Hepatocyte (in vitro differentiated cells): Measurements from ENCODE around the gene CBLN3.

Experiments used
- EZH2phosphoT487 ChIP-seq: fragments of 200-600 bp; sonication (generic); IDR thresholded peaks from one replicate; pipeline ENCODE4 v1.6.1; 2018; ENCODE audit warnings: antibody characterized with exemption, mild to moderate bottlenecking, low read depth, moderate library complexity; ENCODE audit not compliant: unreplicated experiment, severe bottlenecking
- TF ChIP-seq, protein P1 (sequence below): fragments of 200-600 bp; sonication (generic); IDR thresholded peaks from 2 replicates; pipeline ENCODE4 v1.5.1; 2016; ENCODE audit warnings: antibody characterized with exemption, mild to moderate bottlenecking; ENCODE audit not compliant: poor library complexity

DNA sequence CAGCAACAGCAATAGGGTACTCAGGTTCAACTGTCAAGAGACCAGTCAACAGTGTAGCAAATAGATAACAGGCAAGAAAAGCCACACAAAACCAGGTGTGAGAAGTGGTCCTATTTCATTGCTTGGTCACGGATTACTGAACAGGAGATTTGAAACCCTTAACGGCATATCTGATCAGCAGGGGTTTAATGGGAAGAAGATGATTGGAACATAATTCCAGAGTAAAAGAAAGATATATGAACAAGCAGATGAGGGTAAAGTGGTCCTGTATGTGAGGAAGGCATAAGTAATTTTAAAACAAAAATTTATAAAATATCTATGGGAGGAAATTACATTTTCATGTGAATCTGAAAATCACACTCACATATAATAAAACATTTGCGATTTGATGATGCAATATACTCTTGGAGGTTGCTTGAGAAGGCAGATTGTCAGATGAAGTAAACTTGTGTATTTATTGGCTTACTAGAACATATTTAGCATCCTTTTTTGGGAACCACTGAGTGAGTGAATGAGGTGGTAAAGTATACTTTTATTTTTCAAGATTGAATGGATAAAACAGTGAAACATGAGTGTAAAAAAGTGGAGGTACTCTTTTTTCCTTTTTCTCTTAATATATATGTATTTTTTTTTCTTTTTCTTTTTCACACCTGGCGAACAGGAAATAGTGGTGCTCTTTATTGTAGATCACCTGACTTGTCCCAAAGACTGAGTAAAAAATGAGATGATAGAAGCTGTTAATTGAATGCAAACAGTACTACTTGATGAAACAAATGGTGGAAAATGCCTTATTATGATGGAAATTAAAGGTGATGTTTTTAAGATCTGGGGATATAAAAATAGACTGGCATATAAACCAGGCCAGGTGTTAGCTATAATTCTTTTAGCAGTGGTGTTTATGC is 34.7 kb upstream of the CBLN3 start:
- TF ChIP-seq, protein P1, sequence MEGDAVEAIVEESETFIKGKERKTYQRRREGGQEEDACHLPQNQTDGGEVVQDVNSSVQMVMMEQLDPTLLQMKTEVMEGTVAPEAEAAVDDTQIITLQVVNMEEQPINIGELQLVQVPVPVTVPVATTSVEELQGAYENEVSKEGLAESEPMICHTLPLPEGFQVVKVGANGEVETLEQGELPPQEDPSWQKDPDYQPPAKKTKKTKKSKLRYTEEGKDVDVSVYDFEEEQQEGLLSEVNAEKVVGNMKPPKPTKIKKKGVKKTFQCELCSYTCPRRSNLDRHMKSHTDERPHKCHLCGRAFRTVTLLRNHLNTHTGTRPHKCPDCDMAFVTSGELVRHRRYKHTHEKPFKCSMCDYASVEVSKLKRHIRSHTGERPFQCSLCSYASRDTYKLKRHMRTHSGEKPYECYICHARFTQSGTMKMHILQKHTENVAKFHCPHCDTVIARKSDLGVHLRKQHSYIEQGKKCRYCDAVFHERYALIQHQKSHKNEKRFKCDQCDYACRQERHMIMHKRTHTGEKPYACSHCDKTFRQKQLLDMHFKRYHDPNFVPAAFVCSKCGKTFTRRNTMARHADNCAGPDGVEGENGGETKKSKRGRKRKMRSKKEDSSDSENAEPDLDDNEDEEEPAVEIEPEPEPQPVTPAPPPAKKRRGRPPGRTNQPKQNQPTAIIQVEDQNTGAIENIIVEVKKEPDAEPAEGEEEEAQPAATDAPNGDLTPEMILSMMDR: no peak
- TF ChIP-seq EZH2phosphoT487: no peak
